Adrenal gland (tissue), 5 donors: ENCODE results near the gene METRNL.

Experiments
- POLR2A ChIP-seq, 2 donors: fragments of 450-650 bp; IDR thresholded peaks; one replicate each; pipeline ENCODE4 v1.6.1; 2017; ENCODE audit warnings: antibody characterized with exemption in 2 of 2, mild to moderate bottlenecking in 2 of 2, moderate library complexity in 1 of 2
- TF ChIP-seq, protein P1 (sequence below), 6 experiments: fragments of 450-650 bp in 4 of 6; fragments of 200-600 bp in 2 of 6; sonication (generic) in 1 of 6; IDR thresholded peaks; 1 replicate in 5 of 6; 2 replicates in 1 of 6; pipeline versions ENCODE4 v1.5.1 to v1.8.0; 2016 to 2021; ENCODE audit warnings: antibody characterized with exemption in 6 of 6, mild to moderate bottlenecking in 2 of 6, moderate library complexity in 1 of 6
- donor health status: DM: no; HTN: no; CAD: no.

GRCh38 chr17:83115832-83116231 is 36.4 kb downstream of the METRNL start:
- TF ChIP-seq, protein P1, sequence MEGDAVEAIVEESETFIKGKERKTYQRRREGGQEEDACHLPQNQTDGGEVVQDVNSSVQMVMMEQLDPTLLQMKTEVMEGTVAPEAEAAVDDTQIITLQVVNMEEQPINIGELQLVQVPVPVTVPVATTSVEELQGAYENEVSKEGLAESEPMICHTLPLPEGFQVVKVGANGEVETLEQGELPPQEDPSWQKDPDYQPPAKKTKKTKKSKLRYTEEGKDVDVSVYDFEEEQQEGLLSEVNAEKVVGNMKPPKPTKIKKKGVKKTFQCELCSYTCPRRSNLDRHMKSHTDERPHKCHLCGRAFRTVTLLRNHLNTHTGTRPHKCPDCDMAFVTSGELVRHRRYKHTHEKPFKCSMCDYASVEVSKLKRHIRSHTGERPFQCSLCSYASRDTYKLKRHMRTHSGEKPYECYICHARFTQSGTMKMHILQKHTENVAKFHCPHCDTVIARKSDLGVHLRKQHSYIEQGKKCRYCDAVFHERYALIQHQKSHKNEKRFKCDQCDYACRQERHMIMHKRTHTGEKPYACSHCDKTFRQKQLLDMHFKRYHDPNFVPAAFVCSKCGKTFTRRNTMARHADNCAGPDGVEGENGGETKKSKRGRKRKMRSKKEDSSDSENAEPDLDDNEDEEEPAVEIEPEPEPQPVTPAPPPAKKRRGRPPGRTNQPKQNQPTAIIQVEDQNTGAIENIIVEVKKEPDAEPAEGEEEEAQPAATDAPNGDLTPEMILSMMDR (IDR thresholded peaks at IDR 0.05): no peak
- TF ChIP-seq POLR2A (IDR thresholded peaks at IDR 0.05): no peak
